COR-L47 (cell line): Measurements from ENCODE around the gene FYTTD1.

ENCODE experiments used
- DNase-seq: peaks from one replicate; lab custom pipeline; 2025; lab: John Stamatoyannopoulos, UW

Gene FYTTD1

DNA sequence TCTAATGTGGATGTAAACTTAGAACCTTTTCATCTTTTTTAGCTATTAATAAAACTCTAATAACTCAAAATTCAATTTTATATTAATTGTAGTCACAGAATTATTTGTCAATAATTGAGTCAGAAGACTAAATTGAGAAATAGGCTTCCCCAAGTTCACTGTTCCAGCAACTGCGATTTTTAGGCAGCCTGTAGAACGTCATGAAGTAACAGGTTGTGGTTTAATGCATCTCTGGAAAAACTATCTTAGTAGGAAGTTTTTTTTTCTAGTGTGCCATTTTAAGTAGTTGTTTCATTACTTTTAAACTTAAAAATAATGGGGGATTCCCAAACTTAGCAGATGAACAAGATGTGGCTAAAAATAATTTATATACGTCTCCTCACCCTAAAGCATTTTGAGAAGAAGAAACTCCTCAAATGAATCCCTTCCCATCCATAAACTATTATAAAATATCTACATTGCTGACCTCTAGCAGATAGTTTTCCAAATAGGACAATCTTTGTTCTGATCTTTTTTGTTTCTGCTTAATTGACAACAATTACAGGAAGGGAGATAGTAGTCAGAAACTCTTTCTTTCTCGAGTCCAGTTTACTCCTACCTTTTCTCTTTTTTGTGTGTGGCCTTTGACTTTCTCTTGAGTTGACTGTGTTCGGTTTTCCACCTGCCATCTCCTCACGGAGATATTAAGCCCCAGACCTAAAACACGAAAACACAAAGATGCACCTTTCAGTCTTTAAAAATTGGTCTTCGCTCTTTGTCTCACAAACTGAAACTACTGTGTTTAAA, 84.4 kb downstream of the FYTTD1 start:
- DNase-seq: no peak

DNA sequence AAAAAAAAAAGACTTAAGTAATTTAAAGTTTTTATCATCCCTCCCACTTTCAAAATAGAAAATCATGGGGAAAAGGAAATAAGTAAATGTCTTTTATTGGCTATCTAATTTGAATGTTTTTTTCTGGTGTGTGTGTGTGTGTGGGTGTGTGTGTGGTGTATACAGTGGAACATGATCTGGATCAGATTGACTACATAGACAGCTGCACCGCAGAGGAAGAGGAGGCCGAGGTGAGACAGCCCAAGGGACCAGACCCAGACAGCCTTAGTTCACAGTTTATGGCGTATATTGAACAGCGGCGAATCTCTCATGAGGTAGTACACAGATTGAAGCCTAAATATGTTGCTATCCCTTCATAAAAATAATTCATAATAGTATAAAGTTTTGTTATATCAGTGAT, 85.8 kb downstream of the FYTTD1 start:
- no peak for DNase-seq

DNA sequence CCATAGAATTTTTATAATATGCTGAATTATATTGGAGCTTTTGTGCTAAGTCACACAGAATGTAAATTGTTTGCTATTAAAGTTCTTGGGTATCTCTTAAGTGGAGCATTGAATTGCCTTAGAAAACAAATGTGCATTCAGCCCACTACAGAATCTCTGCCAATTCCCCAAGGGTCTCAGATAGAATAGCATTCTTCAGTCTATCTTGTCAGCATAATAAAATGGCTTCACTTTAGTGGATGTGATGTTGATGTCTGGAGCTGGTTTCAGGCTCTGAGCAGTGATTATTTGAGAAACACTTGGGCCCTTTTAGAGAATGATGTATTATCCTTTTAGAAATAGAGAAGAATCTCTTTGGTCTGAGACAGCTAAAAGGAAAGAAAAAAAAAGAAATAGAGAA, 86.6 kb downstream of the FYTTD1 start:
- no peak for DNase-seq
